HG02588 (cell line): ENCODE results near the gene RRP36.
"Not testable (repeated sequence)": the region's sequence is repeated elsewhere in the genome, so short reads cannot be mapped to it uniquely, and the experiment has no call there.

Experiments used
- ATAC-seq: cut with Tn5 transposase; IDR thresholded peaks from one replicate; pipeline ENCODE4 v1.9.1; 2021; ENCODE audit warnings: mild to moderate bottlenecking, moderate library complexity; ENCODE audit not compliant: unreplicated experiment

Gene RRP36

DNA sequence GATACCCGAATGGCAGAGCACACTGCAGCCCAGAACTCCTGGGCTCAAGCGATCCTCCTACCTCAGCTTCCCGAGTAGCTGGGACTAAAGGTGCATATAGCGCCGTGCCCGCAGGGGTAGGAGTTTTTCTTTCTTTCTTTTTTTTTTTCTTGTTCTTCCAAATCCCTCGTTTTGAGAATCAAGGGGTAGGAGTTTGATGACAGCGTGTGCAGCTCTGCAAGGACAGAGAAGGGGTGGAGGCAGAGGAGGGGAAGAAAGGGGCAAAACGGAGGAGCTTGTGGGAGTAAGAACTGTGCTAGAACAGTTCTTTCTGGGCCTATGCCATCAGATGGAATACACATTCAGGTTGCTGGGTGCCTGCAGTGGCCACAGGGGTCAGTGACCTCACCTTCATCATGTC lies 15.3 kb downstream of the RRP36 start:
- ATAC-seq = no peak

DNA sequence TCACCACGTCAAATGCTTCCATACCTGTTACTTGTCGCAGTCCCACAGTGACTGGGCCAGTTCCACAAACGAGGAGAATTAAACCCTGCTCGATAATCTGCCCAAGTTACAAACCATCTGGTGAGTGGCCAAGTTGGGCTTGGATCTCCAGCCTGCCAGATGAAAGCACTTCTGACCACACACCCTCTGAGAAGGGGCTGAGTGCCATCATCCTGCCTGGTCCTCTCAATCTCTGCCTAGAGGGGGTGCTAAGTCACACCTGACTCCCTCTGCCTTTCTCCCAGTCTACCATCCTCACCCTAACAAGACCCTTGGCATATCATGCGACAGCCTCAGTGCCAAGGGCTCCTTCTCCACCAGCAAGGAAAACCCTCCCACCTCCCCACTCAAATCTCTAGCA lies 15.8 kb downstream of the RRP36 start:
- no peak for ATAC-seq

DNA sequence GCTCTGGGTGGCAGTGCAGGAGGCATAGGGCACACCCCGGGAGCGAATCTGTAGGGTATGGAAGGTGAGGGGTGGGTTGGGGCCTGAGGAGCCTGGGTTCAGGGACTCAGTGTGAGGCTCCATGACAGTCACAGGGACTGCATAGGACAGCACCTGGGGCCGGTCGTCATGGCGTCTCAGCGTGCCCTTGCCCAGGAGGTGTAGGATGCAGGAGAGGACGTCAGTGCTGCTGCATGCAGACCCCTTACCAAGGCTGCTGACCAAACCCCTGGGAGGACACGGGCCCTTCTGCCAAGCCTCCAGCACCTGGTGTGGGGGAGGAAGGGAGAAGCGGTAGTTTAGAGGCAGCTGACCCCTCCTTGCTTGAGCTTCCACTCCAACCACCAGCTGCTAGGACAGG lies 16.3 kb downstream of the RRP36 start:
- ATAC-seq = no peak

DNA sequence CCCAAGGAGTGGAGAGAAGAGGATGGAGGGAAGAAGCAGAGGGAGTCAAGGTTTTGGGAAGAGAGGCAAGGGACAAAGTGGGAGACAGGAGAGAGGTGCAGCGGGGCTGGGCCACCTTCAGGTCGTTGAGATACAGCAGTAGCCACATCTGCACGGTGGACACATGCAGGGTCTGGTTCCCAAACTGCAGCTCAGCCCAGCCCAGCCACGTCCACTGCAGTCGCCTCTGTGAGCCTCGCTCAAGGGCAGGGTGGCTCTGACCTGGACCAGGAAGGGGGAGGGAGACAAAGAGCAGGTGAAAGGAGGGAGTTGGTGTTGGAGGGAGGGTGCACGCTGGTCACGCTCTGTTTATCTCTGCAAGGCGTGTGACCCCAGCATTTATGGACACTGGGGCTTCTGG lies 17.3 kb downstream of the RRP36 start:
- no peak for ATAC-seq

DNA sequence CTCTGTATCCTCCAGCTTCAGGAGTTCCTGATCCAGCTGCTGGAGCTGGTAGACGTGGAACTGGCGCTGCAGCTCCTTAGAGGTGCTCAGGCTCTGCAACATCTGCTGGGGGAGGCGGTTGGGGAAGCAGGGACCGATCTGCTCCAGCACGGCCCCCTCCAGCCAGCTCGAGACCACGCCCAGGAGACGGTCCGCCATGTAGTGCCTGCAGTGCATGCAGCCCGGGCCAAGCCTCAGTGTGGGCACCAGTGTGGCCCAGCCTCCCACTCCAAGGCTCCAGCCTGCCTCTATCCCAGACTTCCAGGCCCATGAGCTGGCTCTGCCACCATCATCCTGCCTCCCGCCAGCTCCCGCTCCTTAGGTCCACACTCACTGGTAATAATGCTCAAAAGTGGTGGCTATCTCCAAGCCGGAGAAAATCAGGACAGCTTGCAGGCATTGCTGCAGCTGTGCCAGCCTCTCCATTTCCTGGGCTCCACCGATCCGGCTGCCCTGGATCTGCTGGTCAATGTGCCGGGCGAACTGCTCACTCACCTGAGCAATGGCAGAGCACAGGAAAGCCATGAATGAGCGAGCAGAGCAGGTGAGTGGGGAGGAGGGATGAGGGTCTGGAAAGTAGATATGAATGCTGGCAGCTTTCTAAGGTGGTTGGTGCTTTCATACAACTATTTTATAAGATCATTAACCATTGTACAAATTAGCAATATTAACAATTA lies 19.3 kb downstream of the RRP36 start:
- no peak for ATAC-seq

DNA sequence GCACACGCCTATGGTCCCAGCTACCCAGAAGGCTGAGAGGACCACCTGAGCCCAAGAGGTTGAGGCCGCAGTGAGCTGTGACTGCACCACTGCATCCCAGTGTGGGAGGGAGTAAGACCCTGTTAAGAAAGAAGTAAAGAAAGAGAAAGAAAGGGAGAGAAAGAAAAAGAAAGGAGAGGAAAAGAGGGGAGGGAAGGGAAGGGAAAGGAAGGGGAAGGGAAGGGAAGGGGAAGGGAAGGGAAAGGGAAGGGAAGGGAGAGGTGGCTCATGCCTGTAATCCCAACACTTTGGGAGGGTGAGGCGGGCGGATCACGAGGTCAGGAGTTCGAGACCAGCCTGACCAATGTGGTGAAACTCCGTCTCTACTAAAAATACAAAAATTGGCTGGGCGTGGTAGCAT lies 20.1 kb downstream of the RRP36 start:
- ATAC-seq = not testable (repeated sequence)

DNA sequence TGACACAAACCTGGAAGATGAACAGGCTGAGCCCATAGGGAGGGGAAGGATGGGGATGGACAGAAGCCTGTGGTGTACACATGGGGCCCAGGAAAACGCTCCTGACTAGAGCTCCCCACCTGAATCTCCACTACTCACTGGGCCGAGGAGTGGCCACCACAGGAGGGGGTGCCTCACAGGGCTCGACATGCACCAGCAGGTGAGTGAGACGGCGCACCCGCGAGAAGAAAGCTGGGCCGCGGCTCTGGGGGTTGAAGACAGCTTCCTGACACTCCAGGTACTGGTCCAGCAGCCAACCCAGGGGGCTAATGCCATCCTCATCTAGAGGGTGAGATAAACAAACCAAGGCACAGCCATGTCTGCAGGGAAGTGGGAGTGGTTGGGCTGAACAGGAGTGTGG lies 21.9 kb downstream of the RRP36 start:
- no peak for ATAC-seq

DNA sequence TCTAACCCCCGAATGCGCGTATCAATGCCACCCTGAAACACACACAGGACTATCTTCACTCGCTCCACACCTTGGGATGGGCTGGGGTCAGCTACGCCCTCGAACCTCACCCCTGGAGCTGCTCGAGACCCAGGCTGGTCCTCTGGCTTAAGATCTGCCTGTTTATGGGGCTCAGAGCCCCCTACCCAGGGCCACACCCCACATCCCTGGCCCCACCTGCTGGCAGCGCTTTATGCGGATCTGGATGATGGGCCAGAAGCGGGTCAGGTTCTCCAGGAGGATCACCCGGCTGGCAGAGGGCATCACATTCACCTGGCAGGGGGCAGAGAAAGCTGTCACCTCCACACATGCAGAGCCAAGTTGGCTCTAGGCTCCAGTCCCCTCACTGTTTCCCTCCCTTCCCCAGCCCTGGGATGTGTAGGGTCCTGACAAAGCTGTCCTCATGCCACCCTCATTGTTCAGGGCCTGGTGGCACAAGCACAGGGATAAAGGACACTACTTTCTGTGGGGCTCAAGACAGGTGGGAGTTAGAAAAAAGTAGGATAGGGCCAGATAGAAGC lies 24.0 kb downstream of the RRP36 start:
- ATAC-seq = no peak

DNA sequence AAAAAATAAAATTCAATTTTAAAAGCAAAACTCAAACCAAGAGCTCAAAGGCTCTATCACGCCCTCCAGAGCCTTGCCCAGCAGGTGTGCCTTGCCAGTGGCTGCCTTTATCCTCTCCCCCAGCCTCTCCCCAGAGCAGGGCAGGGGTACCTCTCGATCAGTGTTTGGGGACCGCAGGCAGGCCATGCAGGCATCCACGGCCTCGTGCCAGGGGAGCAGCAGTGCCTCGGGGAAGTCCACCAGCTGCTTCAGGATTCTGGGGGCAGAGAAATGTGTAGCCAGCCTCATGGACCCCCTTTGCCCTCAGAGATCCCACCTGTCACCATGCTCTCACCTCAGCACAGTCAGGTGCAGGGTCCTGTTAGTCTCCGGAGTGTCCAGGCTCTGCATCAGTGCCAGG lies 26.6 kb downstream of the RRP36 start:
- no peak for ATAC-seq

DNA sequence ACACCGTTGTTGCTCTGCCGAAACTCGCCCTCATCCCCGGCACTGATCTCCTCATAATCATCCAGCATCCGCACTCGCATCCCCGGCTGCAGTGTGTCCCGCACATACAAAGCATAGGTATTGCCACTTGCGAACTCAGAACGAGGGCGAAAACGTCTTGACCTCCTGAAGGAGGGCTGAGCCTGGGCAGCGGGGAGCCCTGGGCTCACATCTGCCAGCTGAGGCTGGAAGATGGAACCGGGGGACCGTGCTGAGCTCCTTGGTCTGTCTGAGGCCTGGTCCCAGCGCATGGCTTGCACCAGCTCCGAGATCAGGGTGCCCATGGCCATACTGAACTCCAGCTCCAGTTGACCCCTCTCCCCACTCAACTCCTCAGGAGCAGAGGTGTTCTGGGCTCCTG lies 29.6 kb downstream of the RRP36 start:
- ATAC-seq = no peak

DNA sequence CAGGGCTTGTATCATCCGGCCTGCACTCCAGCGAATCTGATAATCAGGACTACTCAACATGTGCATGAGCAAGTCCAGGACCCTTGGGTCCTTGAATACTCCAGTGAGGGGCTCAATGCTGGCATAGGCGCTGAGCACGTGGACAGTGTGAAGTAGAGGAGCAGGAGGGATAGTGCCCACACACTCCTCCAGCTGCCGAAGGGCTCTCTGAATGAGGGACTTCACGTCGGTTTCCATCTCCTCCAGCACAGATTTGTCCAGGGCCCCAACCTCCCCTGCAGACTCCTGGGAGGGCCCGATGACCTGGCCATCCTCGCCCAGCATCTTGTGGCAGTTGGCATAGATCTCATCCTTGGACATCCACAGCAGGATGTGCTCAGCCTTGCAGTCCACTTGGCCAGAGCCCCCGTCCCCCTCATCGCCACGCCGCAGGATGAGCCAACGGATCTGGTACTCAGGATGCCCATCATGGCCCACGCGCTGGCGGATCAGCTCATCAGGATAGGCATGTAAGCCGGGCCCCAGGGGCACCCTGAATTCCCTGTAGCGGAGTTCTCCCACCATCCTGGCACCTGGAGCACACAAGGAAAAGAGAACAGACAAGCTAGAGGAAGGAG lies 30.9 kb downstream of the RRP36 start:
- no peak for ATAC-seq

DNA sequence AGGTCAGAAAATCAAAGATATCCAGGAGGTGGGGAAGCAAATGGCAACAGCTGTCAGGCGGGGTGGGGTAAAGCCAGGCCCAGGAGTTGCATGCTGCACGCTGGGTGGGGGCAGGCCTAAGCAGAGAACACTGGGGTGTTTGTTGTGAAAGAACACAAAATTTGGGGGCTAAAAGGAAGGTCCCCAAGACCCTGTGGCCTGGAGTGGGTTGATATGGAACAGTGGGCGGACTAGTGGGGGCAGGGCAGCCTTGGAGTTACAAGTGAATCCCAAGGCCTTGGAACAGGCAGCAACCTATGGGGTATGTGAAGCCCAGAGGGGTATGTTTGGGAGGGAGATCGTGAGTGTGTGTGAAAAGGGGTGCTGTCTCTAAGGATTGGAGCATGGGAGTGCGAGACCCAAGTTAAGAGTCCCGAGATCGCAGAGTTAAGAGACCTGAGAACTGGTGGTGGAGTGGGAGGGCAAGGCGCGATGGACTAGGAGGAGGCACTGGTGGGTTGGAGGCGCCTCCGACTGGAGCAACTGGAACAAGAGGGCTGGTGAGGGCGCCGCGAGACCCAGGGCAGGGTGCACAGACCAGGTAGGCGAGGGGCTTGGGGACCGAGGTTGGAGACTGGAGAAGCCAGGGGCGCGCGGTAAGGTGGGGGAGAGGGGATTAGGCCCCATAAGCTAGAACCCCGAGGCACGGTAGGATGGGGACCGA lies 31.6 kb downstream of the RRP36 start:
- peak; percentile 16 for ATAC-seq

DNA sequence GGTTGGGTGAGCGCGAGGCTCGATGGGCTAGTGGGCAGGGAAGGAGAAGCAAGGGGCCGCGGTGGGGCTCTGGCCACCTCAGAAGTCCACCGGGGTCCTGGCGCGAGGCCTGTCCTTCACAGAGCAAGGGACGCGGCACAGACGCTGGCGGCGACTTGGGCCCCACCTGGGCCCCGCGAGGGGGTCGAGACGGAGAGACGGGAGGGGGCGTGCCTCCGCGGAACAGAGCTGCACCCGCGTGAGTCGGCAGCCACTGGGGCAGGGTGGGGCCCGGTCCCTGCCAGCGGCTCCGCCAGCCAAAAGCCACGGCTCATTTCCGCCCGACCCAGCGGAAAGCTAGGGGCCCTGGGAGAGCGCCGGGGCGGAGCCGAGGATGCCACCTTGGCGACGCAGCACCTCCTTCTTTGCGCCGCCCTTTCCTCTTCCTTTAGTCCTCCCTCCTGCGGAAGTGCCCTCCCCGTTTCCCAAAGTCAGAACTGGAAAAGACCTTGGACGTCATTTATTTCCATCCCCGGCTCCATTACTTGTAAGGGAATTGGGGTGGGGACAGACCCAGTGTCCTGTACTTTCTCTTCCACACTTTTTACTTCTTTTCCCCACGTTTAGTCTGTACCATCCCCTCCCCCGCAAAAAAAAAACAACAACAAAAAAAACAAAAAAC lies 32.3 kb downstream of the RRP36 start, which contains the start of gene CUL7:
Gene CUL7, minus strand, starts transcription at position 307 of the 661 bp plus-strand sequence. CDS start 1,063 bp downstream, outside the sequence.
- peak; percentile 82 for ATAC-seq

DNA sequence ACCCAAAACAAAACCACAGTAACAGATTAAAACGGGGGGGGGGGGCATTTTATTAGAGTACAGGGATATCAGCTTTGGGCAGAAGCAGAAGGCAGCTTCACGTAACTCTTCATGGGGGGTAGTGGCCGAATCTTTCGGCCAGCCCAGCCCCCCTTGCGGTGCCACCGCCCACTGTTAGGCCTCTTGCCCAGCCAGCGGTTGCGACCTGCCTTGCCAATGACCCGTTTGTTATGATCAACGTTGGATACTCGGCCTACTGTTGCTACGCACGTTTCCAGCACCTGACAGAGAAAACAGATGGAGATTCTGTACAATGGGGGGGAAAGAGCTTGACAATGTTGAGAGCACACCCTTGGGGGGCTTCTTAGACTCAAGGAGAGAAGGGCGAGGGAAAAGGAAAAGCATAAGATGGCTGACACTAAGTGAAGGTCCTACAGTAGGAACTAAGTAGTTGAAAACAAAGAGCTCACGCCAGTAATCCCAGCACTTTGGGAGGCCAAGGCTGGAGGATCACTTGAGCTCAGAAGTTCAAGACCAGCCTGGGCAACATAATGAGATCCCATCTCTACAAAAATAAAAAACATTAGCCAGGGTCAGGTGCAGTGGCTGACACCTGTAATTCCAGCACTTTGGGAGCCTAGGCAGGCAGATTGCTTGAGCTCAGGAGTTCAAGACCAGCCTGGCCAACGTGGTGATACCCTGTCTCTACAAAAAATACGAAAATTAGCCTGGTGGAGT lies 33.0 kb downstream of the RRP36 start:
- no peak for ATAC-seq

DNA sequence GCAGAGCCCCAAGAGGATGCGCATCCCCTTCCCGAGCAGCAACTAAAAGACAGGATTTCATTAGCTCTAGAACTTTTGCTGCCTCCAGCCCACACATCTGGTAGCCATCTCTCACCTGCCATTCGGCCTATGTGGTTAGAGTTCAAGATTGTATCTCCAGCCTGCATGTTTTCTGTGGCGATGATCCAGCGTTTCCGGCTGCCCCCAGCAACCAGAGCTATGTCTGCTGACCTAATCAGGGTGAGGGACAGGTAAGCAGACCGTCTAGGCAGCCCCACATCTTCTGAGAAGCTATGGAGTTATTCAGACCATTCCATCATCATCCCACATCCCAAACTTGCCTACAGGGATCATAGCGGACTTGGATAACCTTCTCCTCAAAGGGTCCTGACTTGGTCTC lies 34.5 kb downstream of the RRP36 start:
- ATAC-seq = no peak

DNA sequence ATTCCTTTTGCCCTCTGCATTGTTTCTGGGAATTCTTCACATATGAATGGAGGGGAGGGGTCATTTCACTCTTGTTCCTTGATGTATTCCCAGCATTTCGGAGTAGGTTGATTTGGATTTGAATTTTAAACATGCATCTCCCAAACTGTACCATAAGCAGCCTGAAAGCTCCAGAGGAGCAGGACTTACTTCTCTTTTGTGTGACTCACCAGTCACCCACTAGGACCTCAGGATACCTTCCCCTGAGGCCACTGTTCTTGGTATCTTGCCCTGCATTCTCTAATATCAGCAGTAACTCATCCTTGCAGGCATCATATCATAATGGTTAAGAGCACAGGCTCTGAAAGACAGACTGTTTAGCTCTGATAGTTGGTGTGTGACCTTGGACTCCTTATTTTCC lies 37.1 kb downstream of the RRP36 start:
- ATAC-seq = no peak

DNA sequence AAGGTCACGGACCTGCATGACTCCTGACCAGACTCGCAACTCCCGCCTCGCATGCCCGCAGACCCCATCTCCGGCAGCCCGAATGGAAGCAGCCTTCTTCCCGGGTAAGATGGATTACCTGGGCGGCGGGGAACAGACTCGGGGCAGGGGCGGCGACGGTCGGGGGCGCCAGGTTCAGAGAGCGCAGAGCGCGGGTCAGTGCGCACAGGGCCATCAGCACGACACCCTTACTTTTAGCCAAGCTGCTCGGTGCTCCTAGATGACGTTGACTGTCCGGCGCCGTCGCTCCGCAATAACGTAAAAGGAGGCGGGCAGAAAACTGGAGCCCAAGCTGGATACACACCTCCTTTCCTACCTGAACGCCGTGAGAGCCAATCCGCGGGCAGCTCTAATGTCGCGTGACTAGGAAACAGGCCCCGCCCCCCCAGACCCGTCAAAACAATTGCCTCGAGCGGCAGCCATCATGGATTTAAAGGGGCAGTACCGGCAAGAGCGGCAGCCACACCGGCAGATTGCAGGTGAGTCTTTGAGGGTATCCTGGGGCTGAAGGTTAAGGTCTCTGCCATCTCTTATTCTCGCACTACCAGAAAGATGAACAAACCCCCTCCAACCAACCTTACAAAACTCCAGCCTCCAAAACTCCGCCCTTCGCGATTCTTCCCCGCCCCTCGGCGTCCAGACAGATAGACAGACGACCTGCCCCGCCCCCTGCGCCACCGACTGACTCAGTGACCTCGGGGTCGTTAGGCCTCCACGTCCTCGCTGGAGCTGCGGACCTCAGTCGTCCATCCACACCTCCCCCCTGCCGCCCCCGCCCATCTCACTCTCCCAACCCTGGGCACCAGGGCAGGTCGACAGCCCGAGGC lies 38.0 kb downstream of the RRP36 start, which contains the start of the genes KLC4 and MRPL2:
Gene KLC4, plus strand, starts transcription at position 464 of the 866 bp plus-strand sequence. CDS start 1,705 bp downstream, outside the sequence.
Gene MRPL2, minus strand, starts transcription at position 267 of the 866 bp plus-strand sequence. Its CDS starts 53 bp downstream, at position 214.
- ATAC-seq = peak; percentile 86

DNA sequence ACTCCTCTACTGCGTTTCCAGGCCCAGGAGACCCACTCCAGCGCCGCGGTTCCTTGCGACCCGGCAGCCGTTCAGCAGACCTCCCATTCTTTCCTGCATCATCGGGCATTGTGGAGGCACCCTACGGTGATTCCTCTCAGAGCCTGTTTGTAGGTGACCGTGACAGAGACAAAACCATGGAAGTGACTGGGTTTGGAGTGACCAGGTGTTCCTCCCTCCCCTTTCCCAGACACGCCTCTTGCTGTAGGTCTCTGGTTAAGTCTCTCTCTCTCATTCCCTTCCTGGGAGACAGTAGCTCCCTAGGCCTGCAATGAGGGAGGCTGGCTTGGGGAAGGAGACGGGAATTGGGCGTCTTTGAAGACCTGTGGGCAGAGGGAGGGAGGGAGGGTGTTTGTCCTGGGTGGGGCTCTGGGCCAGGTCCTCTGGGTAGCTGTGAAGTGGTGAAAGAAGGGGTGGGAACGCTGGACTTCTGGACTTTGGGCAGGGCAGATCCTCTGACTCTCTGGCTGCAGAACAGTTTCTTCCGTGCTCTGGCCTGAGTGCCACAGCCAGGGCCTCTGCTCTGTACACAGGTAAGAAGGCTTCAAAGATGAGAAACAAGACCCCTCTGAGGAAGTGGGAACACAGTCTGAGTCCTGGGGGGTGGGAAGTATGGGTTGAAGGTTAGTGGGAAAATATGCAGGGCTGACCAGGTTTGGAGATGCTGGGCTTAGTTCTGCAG lies 38.8 kb downstream of the RRP36 start:
- ATAC-seq = no peak
